Transverse colon (tissue), 4 donors: ENCODE results near the gene XYLT1. TPM values are rescaled to one million over a fixed set of nuclear protein-coding genes. Genes with fewer than 3 reads are reported as not detected.

Experiments used
- DNase-seq: peaks from one replicate; pipeline ENCODE4 v3.0.0-alpha.2; 2019
- H3K27ac ChIP-seq, 4 donors: fragments of 200-600 bp; sonication (generic); 2 replicates each; pipeline ENCODE4 v1.5.1; 2016 to 2018; ENCODE audit warnings: inconsistent platforms in 4 of 4
- H3K27me3 ChIP-seq: fragments of 200-600 bp; sonication (generic); 2 replicates; pipeline ENCODE4 v1.5.1; 2017; ENCODE audit warnings: inconsistent platforms
- H3K36me3 ChIP-seq, 4 donors: fragments of 200-600 bp; sonication (generic); 2 replicates each; pipeline ENCODE4 v1.5.1; 2017 to 2019; ENCODE audit warnings: inconsistent platforms in 4 of 4
- H3K4me1 ChIP-seq, 4 donors: fragments of 200-600 bp; sonication (generic); 2 replicates each; pipeline ENCODE4 v1.5.1; 2017 to 2020; ENCODE audit warnings: inconsistent platforms in 4 of 4
- H3K4me3 ChIP-seq, 4 donors: fragments of 200-600 bp; sonication (generic); 1 replicate in 1 of 4; 2 replicates in 3 of 4; pipeline versions ENCODE4 v1.5.1 to v1.6.1; 2017 to 2019; ENCODE audit warnings: inconsistent platforms in 4 of 4
- H3K9me3 ChIP-seq, 2 donors: fragments of 200-600 bp; sonication (generic); 2 replicates each; pipeline ENCODE4 v1.5.1; 2017 to 2019; ENCODE audit warnings: inconsistent platforms in 2 of 2
- CTCF ChIP-seq, 5 experiments: fragments of 200-600 bp in 3 of 5; fragments of 450-650 bp in 2 of 5; sonication (generic) in 3 of 5; IDR thresholded peaks; 1 replicate in 2 of 5; 2 replicates in 3 of 5; pipeline ENCODE4 v1.5.1; 2016 to 2017; ENCODE audit warnings: antibody characterized with exemption in 5 of 5, inconsistent platforms in 3 of 5, mild to moderate bottlenecking in 2 of 5, moderate library complexity in 1 of 5
- EP300 ChIP-seq: sonication (generic); formaldehyde crosslinking; IDR thresholded peaks from one replicate; pipeline ENCODE4 v1.6.1; 2017; ENCODE audit warnings: antibody characterized with exemption, low read depth
- POLR2A ChIP-seq: fragments of 450-650 bp; IDR thresholded peaks from one replicate; pipeline ENCODE4 v1.6.1; 2016; ENCODE audit warnings: antibody characterized with exemption, mild to moderate bottlenecking, moderate library complexity
- POLR2AphosphoS5 ChIP-seq, 3 donors: sonication (generic); formaldehyde crosslinking; IDR thresholded peaks; one replicate each; pipeline ENCODE4 v1.6.1; 2016; ENCODE audit warnings: antibody characterized with exemption in 3 of 3
- WGBS, 2 donors: methylation state at CpG; one replicate each; pipeline ENCODE4 v1.1.5; 2018; ENCODE audit warnings: low coverage in 1 of 2; 5-methylcytosine and 5-hydroxymethylcytosine counted together
- in situ Hi-C, 4 donors: fragments of 200-750 bp; cut with MboI; loops; one replicate each; pipeline versions ENCODE4 v1.15.0 to v1.15.1; 2017; ENCODE audit warnings: low sequenced_read_pairs in 3 of 4, low pct_ligation_motif_present in 1 of 4, low pct_unique_long_range_greater_than_20kb in 1 of 4
- intact Hi-C: fragments of 100-400 bp; cut with DNase I; formaldehyde crosslinking; loops from one replicate; pipeline ENCODE4 v1.15.1; 2023; ENCODE audit warnings: low total_unique reads
- total RNA-seq, 4 donors: library from RNA; depleted of rRNA; stranded (reverse); fragments of >200 nt; gene quantifications; one replicate each; pipeline ENCODE4 v1.1.0, GENCODE V29; 2016

The XYLT1 gene
- total RNA-seq, 4 donors from 2014 or later = 22.3 to 44.6 (median 39.4) TPM

GRCh38 chr16:17374668-17375255 is 96.0 kb downstream of the XYLT1 start:
- 89 to 100% methylated on average over 2 to 3 of the region's 3 CpGs for WGBS, 2 donors

GRCh38 chr16:17373533-17373932 is 97.2 kb downstream of the XYLT1 start:
- no peaks in the 10 kb centered on the region for H3K9me3 ChIP-seq
- in situ Hi-C loops (no loop called here), intact Hi-C loops (no loop called here)
- no peak overlapping the region for H3K27ac ChIP-seq
- TF ChIP-seq POLR2AphosphoS5 (IDR thresholded peaks at IDR 0.05) = no peak
- TF ChIP-seq EP300 = no peak
- TF ChIP-seq POLR2A = no peak
- no peak for TF ChIP-seq CTCF (IDR thresholded peaks at IDR 0.05)
- H3K36me3 ChIP-seq = no peaks in the 10 kb centered on the region
- WGBS, 2 donors = 95 to 100% methylated on average over 3 of the region's 3 CpGs
- peaks cover 30 to 57% (median 36%) of the 10 kb centered on the region in 4 donors for H3K4me1 ChIP-seq
- H3K4me3 ChIP-seq = no peak overlapping the region
- no peaks in the 10 kb centered on the region for H3K27me3 ChIP-seq
- no peak for DNase-seq

More at GRCh38 chr16:17374668-17375255, 96.0 kb downstream of the XYLT1 start:
- H3K27ac ChIP-seq = no peak overlapping the region
- H3K9me3 ChIP-seq = no peaks in the 10 kb centered on the region
- no peaks in the 10 kb centered on the region for H3K27me3 ChIP-seq
- in situ Hi-C loops (no loop called here), intact Hi-C loops (no loop called here)
- no peak overlapping the region for H3K4me3 ChIP-seq
- DNase-seq = no peak
- peaks cover 32 to 55% (median 39%) of the 10 kb centered on the region in 4 donors for H3K4me1 ChIP-seq
- no peak for TF ChIP-seq POLR2AphosphoS5 (IDR thresholded peaks at IDR 0.05)
- no peak for TF ChIP-seq EP300
- TF ChIP-seq POLR2A = no peak
- TF ChIP-seq CTCF (IDR thresholded peaks at IDR 0.05) = no peak
- no peaks in the 10 kb centered on the region for H3K36me3 ChIP-seq

GRCh38 chr16:17372386-17372785 is 98.4 kb downstream of the XYLT1 start:
- in situ Hi-C loops = no loop called here
- Histone ChIP-seq H3K27me3 (no peaks in the 10 kb centered on the region), H3K4me3 (no peak overlapping the region), H3K36me3 (no peaks in the 10 kb centered on the region), H3K9me3 (no peaks in the 10 kb centered on the region), H3K4me1 (peaks cover 21 to 55% (median 30%) of the 10 kb centered on the region in 4 donors), H3K27ac (no peak overlapping the region)
- TF ChIP-seq POLR2A (no peak), EP300 (no peak), CTCF (IDR thresholded peaks at IDR 0.05) (no peak), POLR2AphosphoS5 (IDR thresholded peaks at IDR 0.05) (no peak)
- no peak for DNase-seq
- intact Hi-C loops = no loop called here
- WGBS, 2 donors = 93 to 96% methylated on average over 4 to 5 of the region's 5 CpGs

GRCh38 chr16:17371299-17371698 is 99.5 kb downstream of the XYLT1 start:
- in situ Hi-C loops (no loop called here), intact Hi-C loops (no loop called here)
- H3K36me3 ChIP-seq = no peaks in the 10 kb centered on the region
- 79% methylated on average over 2 of the region's 2 CpGs for whole genome bisulfite sequencing, 2 donors
- no peak for TF ChIP-seq CTCF (IDR thresholded peaks at IDR 0.05)
- no peak for TF ChIP-seq POLR2A
- TF ChIP-seq EP300 = no peak
- TF ChIP-seq POLR2AphosphoS5 (IDR thresholded peaks at IDR 0.05) = no peak
- no peak overlapping the region for H3K4me3 ChIP-seq
- peak overlapping the region; percentile 69 to 75 (median 70) for H3K27ac ChIP-seq
- peaks cover 21 to 54% (median 26%) of the 10 kb centered on the region in 4 donors for H3K4me1 ChIP-seq
- DNase-seq = no peak
- no peaks in the 10 kb centered on the region for H3K27me3 ChIP-seq
- H3K9me3 ChIP-seq = no peaks in the 10 kb centered on the region
